Measurements from ENCODE around the gene JPH2.

JPH2 gene

GRCh38 chr20:44087051-44087856 lies 99.7 kb downstream of the JPH2 start:
- ChIA-PET CTCF (interaction anchor here (0.5 to 1.5 kb wide), 2 partner anchors 30 to 1685 kb away, joined by 3 read pairs; no protein-coding TSS in a partner anchor), POLR2A (no interaction called here)
- no peaks in the 10 kb centered on the region for H3K36me3 ChIP-seq (ENCODE audit: control insufficient read depth in 4 of 4, insufficient read depth in 4 of 4, low read length in 3 of 4)

GRCh38 chr20:44085616-44086434 lies 101.2 kb downstream of the JPH2 start:
- H3K4me3 ChIP-seq (ENCODE audit: control insufficient read depth in 1 of 7, extremely low read depth in 1 of 7, insufficient read depth in 4 of 7, low read depth in 2 of 7, low read length in 6 of 7) = no peak overlapping the region
- DNase-seq = no peak
- 97% methylated on average over 15 of the region's 17 CpGs for WGBS (ENCODE audit: insufficient coverage)
- H3K9me3 ChIP-seq (ENCODE audit: control extremely low read depth in 1 of 5, control insufficient read depth in 4 of 5, insufficient read depth in 2 of 5, low read depth in 1 of 5, low read length in 4 of 5) = peaks cover 0 to 2% (median 0%) of the 10 kb centered on the region in 5 experiments
- no peaks in the 10 kb centered on the region for H3K36me3 ChIP-seq (ENCODE audit: control insufficient read depth in 4 of 4, insufficient read depth in 4 of 4, low read length in 3 of 4)
- CTCF ChIA-PET = interaction anchor here (9.2 kb wide), 1 partner anchor 336 kb away, joined by 78 read pairs; no protein-coding TSS in a partner anchor
- POLR2A ChIA-PET = no interaction called here
- no peak overlapping the region for H3K27ac ChIP-seq (ENCODE audit: insufficient read depth in 1 of 2, low read depth in 1 of 2, low read length in 2 of 2, poor library complexity in 1 of 2, severe bottlenecking in 2 of 2)
- no peaks in the 10 kb centered on the region for H3K4me1 ChIP-seq (ENCODE audit: control extremely low read depth in 1 of 4, control insufficient read depth in 4 of 4, insufficient read depth in 4 of 4, low read length in 3 of 4)
- H3K27me3 ChIP-seq (replicated peaks in 2 of 5; ENCODE audit: control insufficient read depth in 4 of 5, insufficient read depth in 5 of 5, low read length in 4 of 5) = peaks cover 0 to 4% (median 2%) of the 10 kb centered on the region in 5 experiments

More at GRCh38 chr20:44087051-44087856, 99.7 kb downstream of the JPH2 start:
- Histone ChIP-seq H3K9me3 (ENCODE audit: control extremely low read depth in 1 of 5, control insufficient read depth in 4 of 5, insufficient read depth in 2 of 5, low read depth in 1 of 5, low read length in 4 of 5) (peaks cover 0 to 2% (median 0%) of the 10 kb centered on the region in 5 experiments), H3K4me3 (ENCODE audit: control insufficient read depth in 1 of 7, extremely low read depth in 1 of 7, insufficient read depth in 4 of 7, low read depth in 2 of 7, low read length in 6 of 7) (no peak overlapping the region), H3K27me3 (replicated peaks in 2 of 5; ENCODE audit: control insufficient read depth in 4 of 5, insufficient read depth in 5 of 5, low read length in 4 of 5) (peaks cover 0 to 4% (median 2%) of the 10 kb centered on the region in 5 experiments), H3K27ac (ENCODE audit: insufficient read depth in 1 of 2, low read depth in 1 of 2, low read length in 2 of 2, poor library complexity in 1 of 2, severe bottlenecking in 2 of 2) (no peak overlapping the region), H3K4me1 (ENCODE audit: control extremely low read depth in 1 of 4, control insufficient read depth in 4 of 4, insufficient read depth in 4 of 4, low read length in 3 of 4) (no peaks in the 10 kb centered on the region)
- WGBS (ENCODE audit: insufficient coverage) = 95% methylated on average over 12 of the region's 15 CpGs
- no peak for DNase-seq

GRCh38 chr20:44084891-44085290 lies 102.1 kb downstream of the JPH2 start:
- Histone ChIP-seq H3K36me3 (ENCODE audit: control insufficient read depth in 4 of 4, insufficient read depth in 4 of 4, low read length in 3 of 4) (no peaks in the 10 kb centered on the region), H3K27me3 (replicated peaks in 2 of 5; ENCODE audit: control insufficient read depth in 4 of 5, insufficient read depth in 5 of 5, low read length in 4 of 5) (peaks cover 0 to 3% (median 2%) of the 10 kb centered on the region in 5 experiments), H3K4me1 (ENCODE audit: control extremely low read depth in 1 of 4, control insufficient read depth in 4 of 4, insufficient read depth in 4 of 4, low read length in 3 of 4) (no peaks in the 10 kb centered on the region), H3K27ac (ENCODE audit: insufficient read depth in 1 of 2, low read depth in 1 of 2, low read length in 2 of 2, poor library complexity in 1 of 2, severe bottlenecking in 2 of 2) (no peak overlapping the region), H3K4me3 (ENCODE audit: control insufficient read depth in 1 of 7, extremely low read depth in 1 of 7, insufficient read depth in 4 of 7, low read depth in 2 of 7, low read length in 6 of 7) (no peak overlapping the region), H3K9me3 (ENCODE audit: control extremely low read depth in 1 of 5, control insufficient read depth in 4 of 5, insufficient read depth in 2 of 5, low read depth in 1 of 5, low read length in 4 of 5) (peaks cover 0 to 2% (median 0%) of the 10 kb centered on the region in 5 experiments)
- 98% methylated on average over 7 of the region's 7 CpGs for WGBS (ENCODE audit: insufficient coverage)
- DNase-seq = no peak
- ChIA-PET POLR2A (no interaction called here), CTCF (interaction anchor here (9.2 kb wide), 1 partner anchor 335 kb away, joined by 78 read pairs; no protein-coding TSS in a partner anchor)

GRCh38 chr20:44084439-44084838 lies 102.5 kb downstream of the JPH2 start:
- POLR2A ChIA-PET = no interaction called here
- DNase-seq = no peak

GRCh38 chr20:44083220-44083933 lies 103.6 kb downstream of the JPH2 start:
- Histone ChIP-seq H3K27me3 (replicated peaks in 2 of 5; ENCODE audit: control insufficient read depth in 4 of 5, insufficient read depth in 5 of 5, low read length in 4 of 5) (peaks cover 0 to 3% (median 0%) of the 10 kb centered on the region in 5 experiments), H3K4me3 (ENCODE audit: control insufficient read depth in 1 of 7, extremely low read depth in 1 of 7, insufficient read depth in 4 of 7, low read depth in 2 of 7, low read length in 6 of 7) (no peak overlapping the region), H3K27ac (ENCODE audit: insufficient read depth in 1 of 2, low read depth in 1 of 2, low read length in 2 of 2, poor library complexity in 1 of 2, severe bottlenecking in 2 of 2) (no peak overlapping the region), H3K4me1 (ENCODE audit: control extremely low read depth in 1 of 4, control insufficient read depth in 4 of 4, insufficient read depth in 4 of 4, low read length in 3 of 4) (no peaks in the 10 kb centered on the region), H3K9me3 (ENCODE audit: control extremely low read depth in 1 of 5, control insufficient read depth in 4 of 5, insufficient read depth in 2 of 5, low read depth in 1 of 5, low read length in 4 of 5) (peaks cover 0 to 2% (median 0%) of the 10 kb centered on the region in 5 experiments), H3K36me3 (ENCODE audit: control insufficient read depth in 4 of 4, insufficient read depth in 4 of 4, low read length in 3 of 4) (no peaks in the 10 kb centered on the region)
- WGBS (ENCODE audit: insufficient coverage) = 89% methylated on average over 9 of the region's 10 CpGs
- DNase-seq = no peak
- CTCF ChIA-PET = interaction anchor here (0.5 to 9.2 kb wide), 5 partner anchors 26 to 628 kb away, joined by 4 to 83 read pairs (median 4); no protein-coding TSS in a partner anchor
- POLR2A ChIA-PET = no interaction called here

More at GRCh38 chr20:44084439-44084838, 102.5 kb downstream of the JPH2 start:
- Histone ChIP-seq H3K9me3 (ENCODE audit: control extremely low read depth in 1 of 5, control insufficient read depth in 4 of 5, insufficient read depth in 2 of 5, low read depth in 1 of 5, low read length in 4 of 5) (peaks cover 0 to 2% (median 0%) of the 10 kb centered on the region in 5 experiments), H3K4me1 (ENCODE audit: control extremely low read depth in 1 of 4, control insufficient read depth in 4 of 4, insufficient read depth in 4 of 4, low read length in 3 of 4) (no peaks in the 10 kb centered on the region), H3K27me3 (replicated peaks in 2 of 5; ENCODE audit: control insufficient read depth in 4 of 5, insufficient read depth in 5 of 5, low read length in 4 of 5) (peaks cover 0 to 3% (median 0%) of the 10 kb centered on the region in 5 experiments), H3K36me3 (ENCODE audit: control insufficient read depth in 4 of 4, insufficient read depth in 4 of 4, low read length in 3 of 4) (no peaks in the 10 kb centered on the region), H3K27ac (ENCODE audit: insufficient read depth in 1 of 2, low read depth in 1 of 2, low read length in 2 of 2, poor library complexity in 1 of 2, severe bottlenecking in 2 of 2) (no peak overlapping the region), H3K4me3 (ENCODE audit: control insufficient read depth in 1 of 7, extremely low read depth in 1 of 7, insufficient read depth in 4 of 7, low read depth in 2 of 7, low read length in 6 of 7) (no peak overlapping the region)
- CTCF ChIA-PET = interaction anchor here (6.7 to 9.2 kb wide), 2 partner anchors 27 to 335 kb away, joined by 78 to 83 read pairs; no protein-coding TSS in a partner anchor
- WGBS (ENCODE audit: insufficient coverage) = no CpG with 5 or more reads among the region's 2 CpGs

GRCh38 chr20:44081888-44082287 lies 105.1 kb downstream of the JPH2 start:
- ChIA-PET CTCF (interaction anchor here (0.8 to 9.2 kb wide), 9 partner anchors 9 to 351 kb away, joined by 3 to 83 read pairs (median 5); no protein-coding TSS in a partner anchor), POLR2A (no interaction called here)
- Histone ChIP-seq H3K4me1 (ENCODE audit: control extremely low read depth in 1 of 4, control insufficient read depth in 4 of 4, insufficient read depth in 4 of 4, low read length in 3 of 4) (no peaks in the 10 kb centered on the region), H3K36me3 (ENCODE audit: control insufficient read depth in 4 of 4, insufficient read depth in 4 of 4, low read length in 3 of 4) (no peaks in the 10 kb centered on the region), H3K27me3 (replicated peaks in 2 of 5; ENCODE audit: control insufficient read depth in 4 of 5, insufficient read depth in 5 of 5, low read length in 4 of 5) (peaks cover 0 to 3% (median 0%) of the 10 kb centered on the region in 5 experiments), H3K4me3 (ENCODE audit: control insufficient read depth in 1 of 7, extremely low read depth in 1 of 7, insufficient read depth in 4 of 7, low read depth in 2 of 7, low read length in 6 of 7) (no peak overlapping the region), H3K27ac (ENCODE audit: insufficient read depth in 1 of 2, low read depth in 1 of 2, low read length in 2 of 2, poor library complexity in 1 of 2, severe bottlenecking in 2 of 2) (no peak overlapping the region), H3K9me3 (ENCODE audit: control extremely low read depth in 1 of 5, control insufficient read depth in 4 of 5, insufficient read depth in 2 of 5, low read depth in 1 of 5, low read length in 4 of 5) (peaks cover 0 to 2% (median 0%) of the 10 kb centered on the region in 5 experiments)
- no peak for DNase-seq
- WGBS (ENCODE audit: insufficient coverage) = 86% methylated on average over 5 of the region's 5 CpGs

Measured in common myeloid progenitor, CD34-positive (primary cell).